ENCODE results near the gene SLC16A1.
A peak's percentile ranks its signal among the peaks of the same experiment; 100 is the strongest.

The SLC16A1 gene

DNA sequence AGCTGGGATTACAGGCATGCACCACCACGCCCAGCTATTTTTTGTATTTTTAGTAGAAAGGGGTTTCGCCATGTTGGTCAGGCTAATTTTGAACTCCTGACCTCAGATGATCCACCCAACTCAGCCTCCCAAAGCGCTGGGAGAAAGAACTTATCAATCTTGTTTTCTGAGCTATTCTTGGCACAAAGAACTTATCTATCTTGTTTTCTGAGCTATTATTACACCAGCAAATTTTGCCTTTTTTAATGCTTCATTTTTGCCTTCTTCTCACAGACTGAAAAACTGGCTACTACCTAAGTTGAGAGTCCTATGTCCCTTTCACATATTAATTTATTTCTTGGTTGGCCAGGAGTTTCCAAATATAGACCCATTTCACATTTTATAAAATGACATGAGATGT lies 9.3 kb downstream of the SLC16A1 start:
- ChIA-PET POLR2A (interaction anchor here (1.8 kb wide), 1 partner anchor 9 kb away, joined by 10 read pairs; the partner anchor contains the start of gene SLC16A1), CTCF (interaction anchor here (1.2 kb wide), 1 partner anchor 96 kb away, joined by 3 read pairs; no protein-coding TSS in a partner anchor)
- TF ChIP-seq TARDBP (IDR thresholded peaks at IDR 0.05) = no peak
- TF ChIP-seq FOXK2 (IDR thresholded peaks at IDR 0.05) = no peak
- TF ChIP-seq ELF4 (IDR thresholded peaks at IDR 0.05) = no peak
- no peak for TF ChIP-seq HDGF (IDR thresholded peaks at IDR 0.05; ENCODE audit: borderline replicate concordance)
- no peak for TF ChIP-seq LEF1 (IDR thresholded peaks at IDR 0.05; ENCODE audit: borderline replicate concordance)
- no peak for TF ChIP-seq FOXM1 (IDR thresholded peaks at IDR 0.05; ENCODE audit: borderline replicate concordance)
- no peak for DNase-seq (ENCODE audit: extremely low spot score)

- ChIA-PET POLR2A (interaction anchor here (1.7 kb wide), 1 partner anchor 16 kb away, joined by 5 read pairs; the partner anchor contains the start of gene SLC16A1), CTCF (no interaction called here)
- TF ChIP-seq BHLHE40 (IDR thresholded peaks at IDR 0.05; ENCODE audit: borderline replicate concordance) = no peak
- TF ChIP-seq ZNF384 (IDR thresholded peaks at IDR 0.05) = 0 out of 2 replicates have a peak, but pooled peaks have one; percentile 35
- DNase-seq (ENCODE audit: extremely low spot score) = no peak
Observed at GRCh38 chr1:112939810-112940209, 16.2 kb downstream of the SLC16A1 start.

DNA sequence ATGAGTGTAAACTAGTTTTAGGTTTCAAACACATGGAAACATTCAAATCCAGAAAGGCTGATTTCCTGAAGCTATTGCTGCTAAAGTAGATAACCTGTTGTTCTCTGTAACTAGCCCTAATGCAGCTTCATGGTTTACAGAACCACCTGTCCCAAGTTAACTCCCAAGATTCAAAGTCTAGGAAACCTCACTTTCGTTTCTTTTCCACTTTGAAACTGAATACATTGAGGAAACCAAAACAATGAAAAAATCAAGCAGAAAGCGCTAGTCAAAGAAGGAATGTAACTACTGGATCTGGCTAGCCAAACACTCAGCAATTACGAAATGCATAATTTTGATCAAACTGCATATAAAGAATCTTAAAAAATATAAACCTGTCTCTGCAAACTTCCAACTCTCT lies 17.8 kb downstream of the SLC16A1 start:
- CTCF ChIA-PET = interaction anchor here (1.4 kb wide), 1 partner anchor 16 kb away, joined by 4 read pairs; no protein-coding TSS in a partner anchor
- POLR2A ChIA-PET = interaction anchor here (1.2 to 3.4 kb wide), 3 partner anchors 18 to 48 kb away, joined by 3 to 27 read pairs (median 4); partner anchors contain the start of gene SLC16A1
- DNase-seq (ENCODE audit: extremely low spot score) = no peak
- no peak for TF ChIP-seq HDGF (IDR thresholded peaks at IDR 0.05; ENCODE audit: borderline replicate concordance)
- TF ChIP-seq CTBP1 (IDR thresholded peaks at IDR 0.05; ENCODE audit: borderline replicate concordance) = no peak
- no peak for TF ChIP-seq FOXM1 (IDR thresholded peaks at IDR 0.05; ENCODE audit: borderline replicate concordance)
- TF ChIP-seq ZNF384 (IDR thresholded peaks at IDR 0.05) = no peak
- no peak for TF ChIP-seq PKNOX1 (IDR thresholded peaks at IDR 0.05)
- TF ChIP-seq FOXA1 (IDR thresholded peaks at IDR 0.05) = no peak
- TF ChIP-seq NFRKB (IDR thresholded peaks at IDR 0.05) = no peak

GRCh38 chr1:112937495-112937894 lies 18.5 kb downstream of the SLC16A1 start:
- CTCF ChIA-PET = interaction anchor here (1.4 kb wide), 2 partner anchors 16 to 222 kb away, joined by 3 to 4 read pairs; partner anchors contain the start of gene PPM1J
- no peak for DNase-seq (ENCODE audit: extremely low spot score)

GRCh38 chr1:112937070-112937469 lies 18.9 kb downstream of the SLC16A1 start:
- ChIA-PET CTCF (interaction anchor here (1.4 kb wide), 2 partner anchors 17 to 222 kb away, joined by 3 to 4 read pairs; partner anchors contain the start of gene PPM1J), POLR2A (interaction anchor here (1.2 to 3.4 kb wide), 3 partner anchors 17 to 47 kb away, joined by 3 to 27 read pairs (median 4); partner anchors contain the start of gene SLC16A1)
- DNase-seq (ENCODE audit: extremely low spot score) = no peak
- no peak for TF ChIP-seq NFRKB (IDR thresholded peaks at IDR 0.05)
- TF ChIP-seq SP1 (IDR thresholded peaks at IDR 0.05) = no peak
- TF ChIP-seq CTBP1 (IDR thresholded peaks at IDR 0.05; ENCODE audit: borderline replicate concordance) = no peak
- TF ChIP-seq LEF1 (IDR thresholded peaks at IDR 0.05; ENCODE audit: borderline replicate concordance) = no peak
- no peak for TF ChIP-seq FOXA1 (IDR thresholded peaks at IDR 0.05)
- no peak for TF ChIP-seq FOXK2 (IDR thresholded peaks at IDR 0.05)
- TF ChIP-seq ZNF384 (IDR thresholded peaks at IDR 0.05) = no peak
- TF ChIP-seq HDGF (IDR thresholded peaks at IDR 0.05; ENCODE audit: borderline replicate concordance) = no peak
- TF ChIP-seq SUZ12 (IDR thresholded peaks at IDR 0.05) = no peak
- no peak for TF ChIP-seq TARDBP (IDR thresholded peaks at IDR 0.05)
- no peak for TF ChIP-seq PKNOX1 (IDR thresholded peaks at IDR 0.05)
- no peak for TF ChIP-seq FOXM1 (IDR thresholded peaks at IDR 0.05; ENCODE audit: borderline replicate concordance)
- no peak for TF ChIP-seq BHLHE40 (IDR thresholded peaks at IDR 0.05; ENCODE audit: borderline replicate concordance)
- no peak for TF ChIP-seq L3MBTL2 (conservative IDR thresholded peaks at IDR 0.05)
- TF ChIP-seq ARNT (IDR thresholded peaks at IDR 0.05) = no peak

More at GRCh38 chr1:112937495-112937894, 18.5 kb downstream of the SLC16A1 start:
- POLR2A ChIA-PET = interaction anchor here (1.2 to 3.4 kb wide), 4 partner anchors 17 to 48 kb away, joined by 3 to 27 read pairs (median 4); partner anchors contain the start of gene SLC16A1
- TF ChIP-seq FOXK2 (IDR thresholded peaks at IDR 0.05) = no peak
- no peak for TF ChIP-seq SUZ12 (IDR thresholded peaks at IDR 0.05)
- TF ChIP-seq NFRKB (IDR thresholded peaks at IDR 0.05) = no peak
- TF ChIP-seq FOXM1 (IDR thresholded peaks at IDR 0.05; ENCODE audit: borderline replicate concordance) = no peak
- TF ChIP-seq HDGF (IDR thresholded peaks at IDR 0.05; ENCODE audit: borderline replicate concordance) = no peak
- no peak for TF ChIP-seq ZNF384 (IDR thresholded peaks at IDR 0.05)
- TF ChIP-seq CTBP1 (IDR thresholded peaks at IDR 0.05; ENCODE audit: borderline replicate concordance) = no peak
- TF ChIP-seq ELF4 (IDR thresholded peaks at IDR 0.05) = no peak
- TF ChIP-seq FOXA1 (IDR thresholded peaks at IDR 0.05) = no peak
- no peak for TF ChIP-seq ARNT (IDR thresholded peaks at IDR 0.05)

DNA sequence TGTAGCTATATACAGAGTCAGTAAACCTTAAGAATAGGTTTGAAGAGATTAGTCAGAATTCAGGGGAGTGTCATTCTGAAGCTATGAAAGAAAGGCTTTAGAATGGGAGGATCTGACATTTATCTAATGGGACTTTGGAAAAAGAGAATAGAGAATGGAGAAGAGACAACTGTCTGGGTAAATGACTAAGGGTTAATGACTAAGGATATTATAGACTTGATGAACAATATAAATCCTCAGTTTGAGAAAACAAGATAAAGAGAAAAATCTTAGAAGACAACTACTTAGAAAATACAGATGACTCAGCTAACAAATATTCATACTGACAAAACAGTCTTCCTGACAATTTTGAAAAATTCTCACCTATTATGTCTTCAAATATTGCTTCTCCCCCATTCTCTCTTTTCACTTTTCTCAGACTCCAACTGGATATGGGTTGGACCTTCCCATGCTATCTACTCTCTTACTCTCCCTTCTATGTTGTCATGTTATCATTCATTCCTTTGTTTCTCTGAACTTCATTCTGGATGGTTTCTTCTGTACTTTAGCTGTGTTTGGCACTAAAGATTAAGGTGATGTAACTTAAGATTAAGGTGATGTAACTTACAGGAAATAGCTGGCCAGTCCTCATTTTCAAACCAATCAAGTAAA lies 20.4 kb downstream of the SLC16A1 start:
- ChIA-PET CTCF (interaction anchor here (0.7 kb wide), 1 partner anchor 118 kb away, joined by 12 read pairs; no protein-coding TSS in a partner anchor), POLR2A (interaction anchor here (0.6 to 3.4 kb wide), 4 partner anchors 16 to 1316 kb away, joined by 3 to 27 read pairs (median 4); partner anchors contain the start of genes RAP1A and SLC16A1)
- no peak for DNase-seq (ENCODE audit: extremely low spot score)
- TF ChIP-seq PKNOX1 (IDR thresholded peaks at IDR 0.05) = no peak
- no peak for TF ChIP-seq FOXK2 (IDR thresholded peaks at IDR 0.05)
- TF ChIP-seq FOXA1 (IDR thresholded peaks at IDR 0.05) = no peak
- TF ChIP-seq SP1 (IDR thresholded peaks at IDR 0.05) = no peak
- TF ChIP-seq SUZ12 (IDR thresholded peaks at IDR 0.05) = no peak
- TF ChIP-seq ELF4 (IDR thresholded peaks at IDR 0.05) = no peak
- no peak for TF ChIP-seq CTBP1 (IDR thresholded peaks at IDR 0.05; ENCODE audit: borderline replicate concordance)

All from HEK293T (cell line).